ENCODE results near the gene ZNF555. TPM values are rescaled to one million over a fixed set of nuclear protein-coding genes. Genes with fewer than 3 reads are reported as not detected.

ZNF555 gene
- total RNA-seq, 1 donor from 2014 or later, result 5.9 TPM

DNA sequence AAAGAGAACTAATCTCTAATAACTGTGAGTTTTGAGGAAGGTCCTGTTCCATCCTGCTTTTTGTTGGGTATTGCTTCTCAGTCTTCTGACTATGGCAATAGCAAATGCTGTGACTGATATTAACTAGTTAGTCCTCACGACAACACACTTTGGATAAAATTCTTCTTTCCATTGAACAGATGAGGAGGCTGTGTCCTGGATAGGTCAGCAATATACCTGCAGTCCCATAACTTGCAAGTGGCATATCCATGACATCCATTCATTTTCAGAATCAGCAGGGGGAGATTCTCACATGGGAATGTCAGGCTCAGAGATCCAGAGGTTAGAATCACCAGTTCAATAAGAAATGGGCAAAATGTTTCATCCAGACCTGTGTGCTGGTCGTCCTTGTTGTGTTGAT is 14.3 kb upstream of the ZNF555 start:
- peaks cover 46% of the 10 kb centered on the region for H3K36me3 Mint-ChIP-seq (ENCODE audit: unreplicated experiment)
- no peak overlapping the region for H3K27ac Mint-ChIP-seq (ENCODE audit: unreplicated experiment)
- no peaks in the 10 kb centered on the region for H3K27me3 Mint-ChIP-seq (ENCODE audit: unreplicated experiment)
- TF ChIP-seq, protein P1, sequence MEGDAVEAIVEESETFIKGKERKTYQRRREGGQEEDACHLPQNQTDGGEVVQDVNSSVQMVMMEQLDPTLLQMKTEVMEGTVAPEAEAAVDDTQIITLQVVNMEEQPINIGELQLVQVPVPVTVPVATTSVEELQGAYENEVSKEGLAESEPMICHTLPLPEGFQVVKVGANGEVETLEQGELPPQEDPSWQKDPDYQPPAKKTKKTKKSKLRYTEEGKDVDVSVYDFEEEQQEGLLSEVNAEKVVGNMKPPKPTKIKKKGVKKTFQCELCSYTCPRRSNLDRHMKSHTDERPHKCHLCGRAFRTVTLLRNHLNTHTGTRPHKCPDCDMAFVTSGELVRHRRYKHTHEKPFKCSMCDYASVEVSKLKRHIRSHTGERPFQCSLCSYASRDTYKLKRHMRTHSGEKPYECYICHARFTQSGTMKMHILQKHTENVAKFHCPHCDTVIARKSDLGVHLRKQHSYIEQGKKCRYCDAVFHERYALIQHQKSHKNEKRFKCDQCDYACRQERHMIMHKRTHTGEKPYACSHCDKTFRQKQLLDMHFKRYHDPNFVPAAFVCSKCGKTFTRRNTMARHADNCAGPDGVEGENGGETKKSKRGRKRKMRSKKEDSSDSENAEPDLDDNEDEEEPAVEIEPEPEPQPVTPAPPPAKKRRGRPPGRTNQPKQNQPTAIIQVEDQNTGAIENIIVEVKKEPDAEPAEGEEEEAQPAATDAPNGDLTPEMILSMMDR (IDR thresholded peaks at IDR 0.05), result no peak
- H3K4me1 Mint-ChIP-seq (ENCODE audit: unreplicated experiment), result no peaks in the 10 kb centered on the region
- H3K4me3 Mint-ChIP-seq (ENCODE audit: unreplicated experiment), result no peak overlapping the region
- peaks cover 10% of the 10 kb centered on the region for H3K9me3 Mint-ChIP-seq (ENCODE audit: unreplicated experiment)
- DNase-seq (ENCODE audit: extremely low spot score, unreplicated experiment), result no peak

DNA sequence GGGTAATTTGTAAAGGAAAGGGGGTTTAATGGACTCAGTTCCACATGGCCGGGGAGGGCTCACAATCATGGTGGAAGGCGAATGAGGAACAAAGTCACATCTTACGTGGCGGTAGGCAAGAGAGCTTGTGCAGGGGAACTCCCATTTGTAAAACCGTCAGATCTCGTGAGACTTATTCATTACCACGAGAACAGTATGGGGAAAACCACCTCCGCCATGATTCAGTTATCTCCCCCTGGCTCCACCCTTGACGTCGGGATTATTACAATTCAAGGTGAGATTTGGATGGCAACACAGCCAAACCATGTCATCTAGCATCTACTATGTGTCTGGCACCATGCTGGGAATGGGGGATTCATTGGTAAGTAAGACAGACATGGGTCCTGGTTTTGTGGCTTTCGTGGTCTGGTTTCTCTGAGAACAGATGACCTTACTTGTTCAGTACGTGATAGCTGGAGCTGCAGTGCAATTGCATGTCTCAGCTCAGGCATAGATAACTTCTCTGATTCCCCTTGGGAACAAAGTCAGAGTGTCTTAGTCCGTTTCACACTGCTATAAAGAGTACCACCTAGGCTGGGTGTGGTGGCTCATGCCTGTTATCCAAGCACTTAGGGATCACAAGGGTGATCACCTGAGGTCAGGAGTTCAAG is 13.3 kb upstream of the ZNF555 start:
- no peak for DNase-seq (ENCODE audit: extremely low spot score, unreplicated experiment)
- TF ChIP-seq, protein P1 (IDR thresholded peaks at IDR 0.05), result no peak
- Mint-ChIP-seq H3K4me1 (ENCODE audit: unreplicated experiment) (no peaks in the 10 kb centered on the region), H3K27me3 (ENCODE audit: unreplicated experiment) (no peaks in the 10 kb centered on the region), H3K9me3 (ENCODE audit: unreplicated experiment) (peaks cover 14% of the 10 kb centered on the region), H3K27ac (ENCODE audit: unreplicated experiment) (no peak overlapping the region), H3K4me3 (ENCODE audit: unreplicated experiment) (no peak overlapping the region), H3K36me3 (ENCODE audit: unreplicated experiment) (peaks cover 55% of the 10 kb centered on the region)

DNA sequence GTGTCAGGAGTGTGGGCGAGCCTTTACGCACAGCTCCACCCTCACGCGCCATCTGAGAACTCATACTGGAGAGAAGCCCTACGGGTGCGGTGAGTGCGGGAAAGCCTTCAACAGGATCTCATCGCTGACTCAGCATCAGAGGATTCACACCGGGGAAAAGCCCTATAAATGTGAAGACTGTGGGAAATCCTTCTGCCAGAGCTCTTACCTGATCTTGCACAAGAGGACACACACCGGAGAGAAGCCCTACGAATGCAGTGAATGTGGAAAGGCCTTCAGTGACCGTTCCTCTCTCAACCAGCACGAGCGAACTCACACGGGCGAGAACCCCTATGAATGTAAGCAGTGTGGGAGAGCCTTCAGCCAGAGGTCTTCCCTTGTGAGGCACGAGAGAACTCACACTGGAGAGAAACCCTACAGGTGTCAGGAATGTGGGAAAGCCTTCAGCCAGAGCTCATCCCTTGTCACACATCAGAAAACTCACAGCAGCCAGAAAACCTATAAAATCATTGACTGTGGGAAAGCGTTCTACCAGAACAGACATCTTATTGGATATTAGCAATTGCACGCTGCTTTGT is 6.9 kb upstream of the ZNF555 start:
- no peaks in the 10 kb centered on the region for H3K27me3 Mint-ChIP-seq (ENCODE audit: unreplicated experiment)
- H3K4me3 Mint-ChIP-seq (ENCODE audit: unreplicated experiment), result no peak overlapping the region
- no peaks in the 10 kb centered on the region for H3K4me1 Mint-ChIP-seq (ENCODE audit: unreplicated experiment)
- no peak overlapping the region for H3K27ac Mint-ChIP-seq (ENCODE audit: unreplicated experiment)
- DNase-seq (ENCODE audit: extremely low spot score, unreplicated experiment), result no peak
- H3K36me3 Mint-ChIP-seq (ENCODE audit: unreplicated experiment), result peaks cover 63% of the 10 kb centered on the region
- peaks cover 28% of the 10 kb centered on the region for H3K9me3 Mint-ChIP-seq (ENCODE audit: unreplicated experiment)
- TF ChIP-seq, protein P1 (IDR thresholded peaks at IDR 0.05), result no peak

DNA sequence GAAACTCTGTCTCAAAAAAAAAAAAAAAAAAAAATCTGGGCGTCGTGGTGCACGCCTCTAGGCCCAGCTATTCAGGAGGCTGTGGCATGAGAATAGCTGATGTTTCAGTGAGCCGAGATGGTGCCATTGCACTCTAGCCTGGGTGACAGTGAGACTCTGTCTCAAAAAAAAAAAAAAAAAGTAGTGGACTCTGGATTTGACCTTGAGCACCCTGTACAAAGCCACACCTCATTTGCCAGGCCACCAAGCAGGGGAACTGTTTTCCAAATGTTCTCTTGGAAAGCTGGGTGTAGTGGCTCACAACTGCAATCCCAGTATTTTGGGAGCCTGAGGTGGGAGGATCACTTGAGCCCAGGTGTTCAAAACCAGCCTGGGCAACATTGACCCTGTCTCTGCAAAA is 3.8 kb upstream of the ZNF555 start:
- Mint-ChIP-seq H3K4me3 (ENCODE audit: unreplicated experiment) (no peak overlapping the region), H3K36me3 (ENCODE audit: unreplicated experiment) (peaks cover 44% of the 10 kb centered on the region), H3K4me1 (ENCODE audit: unreplicated experiment) (peaks cover 4% of the 10 kb centered on the region), H3K27ac (ENCODE audit: unreplicated experiment) (no peak overlapping the region), H3K9me3 (ENCODE audit: unreplicated experiment) (peaks cover 25% of the 10 kb centered on the region), H3K27me3 (ENCODE audit: unreplicated experiment) (no peaks in the 10 kb centered on the region)
- DNase-seq (ENCODE audit: extremely low spot score, unreplicated experiment), result no peak
- TF ChIP-seq, protein P1 (IDR thresholded peaks at IDR 0.05), result no peak

DNA sequence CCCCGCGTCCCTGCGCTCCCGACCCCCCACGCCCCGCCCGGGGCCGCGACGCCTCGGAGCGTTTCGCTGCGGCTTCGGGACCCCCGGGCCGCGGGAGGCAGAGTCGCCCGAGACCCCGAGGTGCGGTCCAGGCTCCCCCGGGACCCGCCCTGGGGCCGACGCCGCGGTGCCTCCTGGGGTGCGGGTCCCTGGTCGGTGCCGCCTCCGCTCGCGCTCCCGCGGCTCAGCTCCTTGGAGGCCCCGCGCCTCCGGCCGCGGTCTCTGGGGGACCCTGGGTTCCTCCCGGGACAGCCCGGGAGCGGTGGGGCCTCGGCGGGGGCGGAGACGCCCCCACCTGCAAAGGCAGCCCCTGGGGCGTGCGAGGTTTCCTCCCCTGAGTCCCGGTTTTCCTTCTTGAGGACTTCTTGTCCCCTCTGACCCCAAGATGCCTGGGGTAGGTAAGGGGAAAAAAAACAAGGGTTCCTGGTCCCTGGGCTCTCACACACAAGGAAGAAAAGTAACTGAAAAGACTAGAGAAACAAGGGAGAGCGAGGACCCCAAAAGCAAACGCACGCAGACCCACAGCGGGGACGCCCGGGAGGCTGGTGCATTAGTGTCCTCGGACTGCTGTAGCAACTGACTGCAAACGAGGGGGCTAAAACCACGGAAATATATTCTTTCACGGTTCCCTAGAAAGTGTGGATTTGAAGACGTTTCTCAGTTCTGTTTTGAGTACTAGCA is 740 bp downstream of the ZNF555 start:
- Mint-ChIP-seq H3K36me3 (ENCODE audit: unreplicated experiment) (peaks cover 19% of the 10 kb centered on the region), H3K9me3 (ENCODE audit: unreplicated experiment) (peaks cover 6% of the 10 kb centered on the region), H3K27ac (ENCODE audit: unreplicated experiment) (peak overlapping the region; percentile 66), H3K27me3 (ENCODE audit: unreplicated experiment) (no peaks in the 10 kb centered on the region), H3K4me3 (ENCODE audit: unreplicated experiment) (peak overlapping the region; percentile 76), H3K4me1 (ENCODE audit: unreplicated experiment) (peaks cover 13% of the 10 kb centered on the region)
- TF ChIP-seq, protein P1 (IDR thresholded peaks at IDR 0.05), result no peak
- no peak for DNase-seq (ENCODE audit: extremely low spot score, unreplicated experiment)
